ENCODE data around the gene NUP210. TPM values are rescaled to one million over a fixed set of nuclear protein-coding genes. Genes with fewer than 3 reads are reported as not detected.

Gene NUP210
- total and polyA plus RNA-seq, 2 donors (not counting 3 experiments of a cell fraction or from before 2014, with no cell fraction given) = 0.14 to 0.84 TPM

GRCh38 chr3:13339833-13340232, 80.3 kb downstream of the NUP210 start:
- POLR2A ChIA-PET = no interaction called here
- FAIRE-seq = no peak
- H3K4me2 ChIP-seq (ENCODE audit: insufficient read depth, low read length) = no peak overlapping the region
- no peaks in the 10 kb centered on the region for H3K36me3 ChIP-seq (ENCODE audit: control insufficient read depth in 2 of 2, extremely low read depth in 1 of 2, insufficient read depth in 2 of 2, low read length in 2 of 2)
- no peak overlapping the region for H2AFZ ChIP-seq (ENCODE audit: low read depth, low read length)
- H3K4me1 ChIP-seq (ENCODE audit: control insufficient read depth, extremely low read depth, insufficient read depth, low read length) = no peaks in the 10 kb centered on the region
- H3K9me1 ChIP-seq (replicated peaks; ENCODE audit: control insufficient read depth, extremely low read depth, insufficient read depth, low read length) = no peaks in the 10 kb centered on the region
- intact Hi-C loops (cut with micrococcal nuclease) (no loop called here), dilution Hi-C loops (cut with MboI; ENCODE audit: extremely low pct_ligation_motif_present, low sequenced_read_pairs) (no loop called here)
- CTCF ChIA-PET = no interaction called here
- H3K27ac ChIP-seq (ENCODE audit: insufficient read depth, low read depth, low read length) = no peak overlapping the region
- no peaks in the 10 kb centered on the region for H4K20me1 ChIP-seq (replicated peaks; ENCODE audit: control insufficient read depth, extremely low read depth, insufficient read depth, low read length)
- H3K27me3 ChIP-seq (ENCODE audit: control insufficient read depth in 2 of 2, insufficient read depth in 2 of 2, low read length in 2 of 2) = no peaks in the 10 kb centered on the region
- no peak for DNase-seq (ENCODE audit: low read depth, low spot score)
- no peak overlapping the region for H3K4me3 ChIP-seq (replicated peaks in 1 of 3; ENCODE audit: insufficient read depth in 1 of 3, low read depth in 1 of 3, low read length in 3 of 3)
- no peaks in the 10 kb centered on the region for H3K9me3 ChIP-seq (replicated peaks; ENCODE audit: control insufficient read depth, insufficient read depth, low read length)
- no peak overlapping the region for H3K9ac ChIP-seq (replicated peaks; ENCODE audit: extremely low read depth, insufficient read depth, low read length)
- no peaks in the 10 kb centered on the region for H3K79me2 ChIP-seq (ENCODE audit: control insufficient read depth, insufficient read depth, low read length)
- BruUV-seq (replicated peaks) = no TSS peak
- TF ChIP-seq FOS (IDR thresholded peaks at IDR 0.05; ENCODE audit: borderline replicate concordance, insufficient read depth, low read length) (no peak), POLR2A (IDR thresholded peaks at IDR 0.05; ENCODE audit: low read depth, low read length) (no peak), JUN (IDR thresholded peaks at IDR 0.05; ENCODE audit: borderline replicate concordance, insufficient read depth, insufficient read length, low read depth) (no peak), EZH2 (IDR thresholded peaks at IDR 0.05; ENCODE audit: borderline replicate concordance, low read depth, low read length, severe bottlenecking) (no peak), POLR2AphosphoS5 (IDR thresholded peaks at IDR 0.05; ENCODE audit: insufficient read depth, low read depth, low read length) (no peak), GATA2 (IDR thresholded peaks at IDR 0.05; ENCODE audit: insufficient read depth, insufficient read length, low read depth, low read length) (no peak), MYC (IDR thresholded peaks at IDR 0.05; ENCODE audit: low read depth, low read length) (no peak), MAX (IDR thresholded peaks at IDR 0.05; ENCODE audit: insufficient read depth, insufficient read length) (no peak)
- TF ChIP-seq, protein P1, sequence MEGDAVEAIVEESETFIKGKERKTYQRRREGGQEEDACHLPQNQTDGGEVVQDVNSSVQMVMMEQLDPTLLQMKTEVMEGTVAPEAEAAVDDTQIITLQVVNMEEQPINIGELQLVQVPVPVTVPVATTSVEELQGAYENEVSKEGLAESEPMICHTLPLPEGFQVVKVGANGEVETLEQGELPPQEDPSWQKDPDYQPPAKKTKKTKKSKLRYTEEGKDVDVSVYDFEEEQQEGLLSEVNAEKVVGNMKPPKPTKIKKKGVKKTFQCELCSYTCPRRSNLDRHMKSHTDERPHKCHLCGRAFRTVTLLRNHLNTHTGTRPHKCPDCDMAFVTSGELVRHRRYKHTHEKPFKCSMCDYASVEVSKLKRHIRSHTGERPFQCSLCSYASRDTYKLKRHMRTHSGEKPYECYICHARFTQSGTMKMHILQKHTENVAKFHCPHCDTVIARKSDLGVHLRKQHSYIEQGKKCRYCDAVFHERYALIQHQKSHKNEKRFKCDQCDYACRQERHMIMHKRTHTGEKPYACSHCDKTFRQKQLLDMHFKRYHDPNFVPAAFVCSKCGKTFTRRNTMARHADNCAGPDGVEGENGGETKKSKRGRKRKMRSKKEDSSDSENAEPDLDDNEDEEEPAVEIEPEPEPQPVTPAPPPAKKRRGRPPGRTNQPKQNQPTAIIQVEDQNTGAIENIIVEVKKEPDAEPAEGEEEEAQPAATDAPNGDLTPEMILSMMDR (IDR thresholded peaks at IDR 0.05; ENCODE audit: extremely low read depth in 1 of 2, insufficient read depth in 1 of 2, low read depth in 1 of 2, low read length in 2 of 2) = no peak

Measured in endothelial cell of umbilical vein (primary cell).